Smooth muscle cell (in vitro differentiated cells): Measurements from ENCODE around the gene SIAH1. TPM values are rescaled to one million over a fixed set of nuclear protein-coding genes. Genes with fewer than 3 reads are reported as not detected.
A peak's percentile ranks its signal among the peaks of the same experiment; 100 is the strongest.
"Not testable (repeated sequence)": the region's sequence is repeated elsewhere in the genome, so short reads cannot be mapped to it uniquely, and the experiment has no call there.

ENCODE experiments used
- DNase-seq: peaks from one replicate; lab custom pipeline; 2025; ENCODE audit not compliant: unreplicated experiment; lab: John Stamatoyannopoulos, UW
- H2AFZ ChIP-seq: fragments of 200-600 bp; sonication (generic); 2 replicates; pipeline ENCODE4 v1.6.0; 2016; ENCODE audit warnings: antibody characterized with exemption, low read depth, mild to moderate bottlenecking
- H3F3A ChIP-seq: fragments of 200-600 bp; sonication (generic); 2 replicates; pipeline ENCODE4 v1.6.0; 2017; ENCODE audit warnings: antibody characterized with exemption, low read depth
- H3K27ac ChIP-seq: fragments of 200-600 bp; sonication (generic); 2 replicates; pipeline ENCODE4 v1.5.1; 2016; ENCODE audit warnings: low read depth, mild to moderate bottlenecking
- H3K27me3 ChIP-seq: fragments of 200-600 bp; sonication (generic); 2 replicates; pipeline ENCODE4 v1.6.1; 2016; ENCODE audit warnings: low read depth, mild to moderate bottlenecking
- H3K36me3 ChIP-seq: fragments of 200-600 bp; sonication (generic); 2 replicates; pipeline ENCODE4 v1.5.1; 2016; ENCODE audit warnings: low read depth
- H3K4me1 ChIP-seq: fragments of 200-600 bp; sonication (generic); 2 replicates; pipeline ENCODE4 v1.5.1; 2016; ENCODE audit warnings: low read depth
- H3K4me2 ChIP-seq: fragments of 200-600 bp; sonication (generic); 2 replicates; pipeline ENCODE4 v1.6.0; 2016; ENCODE audit warnings: mild to moderate bottlenecking
- H3K4me3 ChIP-seq: fragments of 200-600 bp; sonication (generic); 2 replicates; pipeline ENCODE4 v1.5.1; 2016; ENCODE audit warnings: mild to moderate bottlenecking
- H3K79me2 ChIP-seq: fragments of 200-600 bp; sonication (generic); 2 replicates; pipeline ENCODE4 v1.6.0; 2016; ENCODE audit warnings: low read depth, mild to moderate bottlenecking
- H3K9ac ChIP-seq: fragments of 200-600 bp; sonication (generic); 2 replicates; pipeline ENCODE4 v1.6.0; 2016; ENCODE audit warnings: low read depth
- H3K9me3 ChIP-seq: fragments of 200-600 bp; sonication (generic); replicated peaks from 2 replicates; pipeline ENCODE4 v1.5.1; 2016; ENCODE audit warnings: low read depth
- H4K20me1 ChIP-seq: fragments of 200-600 bp; sonication (generic); 2 replicates; pipeline ENCODE4 v1.6.0; 2016; ENCODE audit warnings: low read depth
- WGBS: methylation state at CpG from one replicate; pipeline ENCODE4 v1.1.7; 2016; ENCODE audit warnings: low lambda C conversion rate; 5-methylcytosine and 5-hydroxymethylcytosine counted together
- polyA plus RNA-seq: library from polyadenylated mRNA; unstranded; fragments of >200 nt; fragmentation: Nextera tagmentation; extraction: Ambion mirVana; gene quantifications from 2 replicates; pipeline ENCODE4 v1.2.1, GENCODE V29; 2016
- total RNA-seq: library from RNA; depleted of rRNA; stranded (reverse); fragments of >200 nt; gene quantifications from 2 replicates; pipeline ENCODE4 v1.2.3, GENCODE V29; 2014
- TF ChIP-seq, protein P1 (sequence below): fragments of 200-600 bp; sonication (generic); IDR thresholded peaks from 2 replicates; pipeline ENCODE4 v1.5.1; 2017; ENCODE audit warnings: borderline replicate concordance, mild to moderate bottlenecking, antibody characterized with exemption; ENCODE audit not compliant: insufficient read depth, poor library complexity, severe bottlenecking

SIAH1 gene
- total and polyA plus RNA-seq, 2 experiments from 2014 or later: 24.5 to 34.0 TPM

DNA sequence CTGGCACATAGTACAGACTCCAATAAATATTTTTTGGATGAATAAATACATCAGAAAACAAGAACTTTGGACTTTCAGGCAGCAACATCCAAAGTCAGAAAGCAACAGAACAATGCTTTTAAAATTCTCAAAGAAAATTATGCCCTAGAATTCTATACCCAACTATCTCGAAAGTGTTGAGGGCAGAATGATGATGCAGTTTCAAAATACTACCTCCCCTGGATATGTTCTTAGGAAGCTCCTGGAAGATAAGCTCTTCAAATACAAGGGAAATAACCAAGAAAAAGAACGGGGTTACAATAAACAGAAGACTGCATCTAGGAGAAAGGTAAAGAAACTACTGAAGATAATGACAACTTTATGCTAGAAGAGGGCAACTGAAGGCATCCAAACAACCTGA, 11.0 kb downstream of the SIAH1 start:
- Histone ChIP-seq H3K27ac (no peak overlapping the region), H3K4me2 (peak overlapping the region; percentile 8), H3K79me2 (peaks cover 100% of the 10 kb centered on the region), H2AFZ (no peak overlapping the region), H4K20me1 (peaks cover 100% of the 10 kb centered on the region), H3K4me3 (no peak overlapping the region), H3K36me3 (no peaks in the 10 kb centered on the region), H3F3A (peaks cover 3% of the 10 kb centered on the region), H3K27me3 (no peaks in the 10 kb centered on the region), H3K9me3 (no peaks in the 10 kb centered on the region), H3K9ac (no peak overlapping the region), H3K4me1 (peaks cover 11% of the 10 kb centered on the region)
- 84% methylated on average over 2 of the region's 2 CpGs for WGBS
- TF ChIP-seq, protein P1, sequence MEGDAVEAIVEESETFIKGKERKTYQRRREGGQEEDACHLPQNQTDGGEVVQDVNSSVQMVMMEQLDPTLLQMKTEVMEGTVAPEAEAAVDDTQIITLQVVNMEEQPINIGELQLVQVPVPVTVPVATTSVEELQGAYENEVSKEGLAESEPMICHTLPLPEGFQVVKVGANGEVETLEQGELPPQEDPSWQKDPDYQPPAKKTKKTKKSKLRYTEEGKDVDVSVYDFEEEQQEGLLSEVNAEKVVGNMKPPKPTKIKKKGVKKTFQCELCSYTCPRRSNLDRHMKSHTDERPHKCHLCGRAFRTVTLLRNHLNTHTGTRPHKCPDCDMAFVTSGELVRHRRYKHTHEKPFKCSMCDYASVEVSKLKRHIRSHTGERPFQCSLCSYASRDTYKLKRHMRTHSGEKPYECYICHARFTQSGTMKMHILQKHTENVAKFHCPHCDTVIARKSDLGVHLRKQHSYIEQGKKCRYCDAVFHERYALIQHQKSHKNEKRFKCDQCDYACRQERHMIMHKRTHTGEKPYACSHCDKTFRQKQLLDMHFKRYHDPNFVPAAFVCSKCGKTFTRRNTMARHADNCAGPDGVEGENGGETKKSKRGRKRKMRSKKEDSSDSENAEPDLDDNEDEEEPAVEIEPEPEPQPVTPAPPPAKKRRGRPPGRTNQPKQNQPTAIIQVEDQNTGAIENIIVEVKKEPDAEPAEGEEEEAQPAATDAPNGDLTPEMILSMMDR: no peak
- DNase-seq: no peak

DNA sequence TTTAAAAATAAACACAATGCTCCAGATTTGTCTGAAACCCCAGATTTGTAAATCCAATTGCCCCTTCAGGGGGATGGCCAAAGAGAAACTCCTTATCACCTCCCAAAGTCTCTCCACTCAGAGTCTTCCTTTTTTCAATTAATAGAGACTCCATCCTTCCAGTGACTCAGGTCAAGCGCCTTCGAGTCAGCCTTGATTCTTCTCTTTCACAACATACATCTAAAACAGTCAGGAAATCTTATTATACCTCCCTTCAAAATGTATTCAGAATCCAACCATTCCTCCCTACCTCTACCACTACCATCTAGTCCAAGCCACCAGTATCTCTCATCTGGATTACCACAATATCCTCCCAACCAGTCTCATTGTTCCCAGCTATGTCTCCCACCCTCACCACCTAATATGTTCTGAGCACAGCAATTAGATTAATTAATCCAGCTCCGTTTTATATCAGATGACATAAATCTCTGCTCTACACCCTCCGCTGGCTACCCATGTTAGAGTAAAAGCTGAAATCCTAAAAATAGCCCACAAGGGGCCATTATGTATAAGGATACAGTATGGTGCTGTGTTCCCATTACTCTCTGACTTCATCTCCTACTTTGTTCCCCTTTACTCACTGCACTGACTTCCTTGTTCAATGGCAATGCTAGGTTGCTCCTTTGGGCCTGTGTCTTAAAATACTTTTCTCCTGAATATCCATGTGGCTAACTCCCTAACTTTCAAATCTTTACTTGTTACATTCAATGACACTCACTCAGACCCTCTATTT, 11.8 kb downstream of the SIAH1 start:
- Histone ChIP-seq H4K20me1 (peaks cover 100% of the 10 kb centered on the region), H3K27me3 (no peaks in the 10 kb centered on the region), H3K4me3 (no peak overlapping the region), H2AFZ (no peak overlapping the region), H3K79me2 (peaks cover 100% of the 10 kb centered on the region), H3F3A (peaks cover 3% of the 10 kb centered on the region), H3K4me2 (no peak overlapping the region), H3K27ac (no peak overlapping the region), H3K9me3 (no peaks in the 10 kb centered on the region), H3K4me1 (peaks cover 7% of the 10 kb centered on the region), H3K9ac (no peak overlapping the region), H3K36me3 (no peaks in the 10 kb centered on the region)
- TF ChIP-seq, protein P1: no peak
- DNase-seq: no peak
- 90% methylated on average over 4 of the region's 4 CpGs for WGBS

DNA sequence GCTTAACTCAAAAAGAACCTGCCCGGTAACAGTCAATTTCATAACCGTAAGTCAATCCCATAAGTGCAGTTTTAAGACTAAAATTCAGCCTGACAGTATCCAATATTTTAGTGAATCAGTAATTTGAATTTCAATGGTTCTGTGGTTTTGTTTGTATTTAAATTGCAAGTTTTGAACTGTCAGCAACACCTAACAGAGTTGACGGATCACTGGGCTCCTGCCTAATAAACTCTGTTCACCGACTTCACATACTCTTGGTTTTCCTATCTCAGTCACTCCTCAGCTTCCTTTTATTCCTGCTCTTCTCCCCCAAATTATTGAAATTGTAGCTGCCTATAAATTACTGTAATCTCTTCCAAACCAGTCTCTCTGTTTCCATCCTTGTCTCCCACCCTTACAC, 12.5 kb downstream of the SIAH1 start:
- 80% methylated on average over 4 of the region's 4 CpGs for WGBS
- H3K36me3 ChIP-seq: no peaks in the 10 kb centered on the region
- no peak for DNase-seq
- TF ChIP-seq, protein P1: no peak
- no peak overlapping the region for H3K9ac ChIP-seq
- H3K4me2 ChIP-seq: no peak overlapping the region
- H3K27ac ChIP-seq: no peak overlapping the region
- no peaks in the 10 kb centered on the region for H3K9me3 ChIP-seq
- H3F3A ChIP-seq: peaks cover 4% of the 10 kb centered on the region
- no peaks in the 10 kb centered on the region for H3K27me3 ChIP-seq
- peaks cover 8% of the 10 kb centered on the region for H3K4me1 ChIP-seq
- no peak overlapping the region for H3K4me3 ChIP-seq
- H2AFZ ChIP-seq: no peak overlapping the region
- peaks cover 100% of the 10 kb centered on the region for H3K79me2 ChIP-seq
- peaks cover 100% of the 10 kb centered on the region for H4K20me1 ChIP-seq

DNA sequence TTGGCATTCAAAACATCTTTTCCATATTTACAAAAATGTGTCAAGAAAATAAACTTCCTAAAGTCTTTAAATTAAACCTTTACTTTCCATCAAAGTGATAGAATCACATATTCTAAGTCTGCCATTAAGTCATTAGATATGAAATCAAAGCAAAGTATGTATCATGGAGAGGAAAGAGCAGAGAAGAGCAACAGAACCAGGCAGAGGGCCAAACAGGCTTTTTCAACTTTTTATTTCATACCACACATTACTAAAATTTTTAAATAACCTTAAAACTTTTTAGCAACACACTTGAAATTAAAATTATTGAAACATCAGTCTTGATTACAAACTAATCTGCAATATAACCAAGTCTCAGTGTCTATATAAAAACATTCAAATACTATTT, 13.8 kb downstream of the SIAH1 start:
- Histone ChIP-seq H3K4me3 (no peak overlapping the region), H3K4me1 (peaks cover 22% of the 10 kb centered on the region), H3K4me2 (no peak overlapping the region), H3F3A (peaks cover 16% of the 10 kb centered on the region), H3K27ac (no peak overlapping the region), H4K20me1 (peaks cover 100% of the 10 kb centered on the region), H2AFZ (no peak overlapping the region), H3K27me3 (no peaks in the 10 kb centered on the region), H3K9me3 (no peaks in the 10 kb centered on the region), H3K79me2 (peaks cover 100% of the 10 kb centered on the region), H3K9ac (no peak overlapping the region), H3K36me3 (no peaks in the 10 kb centered on the region)
- DNase-seq: no peak
- TF ChIP-seq, protein P1: no peak

DNA sequence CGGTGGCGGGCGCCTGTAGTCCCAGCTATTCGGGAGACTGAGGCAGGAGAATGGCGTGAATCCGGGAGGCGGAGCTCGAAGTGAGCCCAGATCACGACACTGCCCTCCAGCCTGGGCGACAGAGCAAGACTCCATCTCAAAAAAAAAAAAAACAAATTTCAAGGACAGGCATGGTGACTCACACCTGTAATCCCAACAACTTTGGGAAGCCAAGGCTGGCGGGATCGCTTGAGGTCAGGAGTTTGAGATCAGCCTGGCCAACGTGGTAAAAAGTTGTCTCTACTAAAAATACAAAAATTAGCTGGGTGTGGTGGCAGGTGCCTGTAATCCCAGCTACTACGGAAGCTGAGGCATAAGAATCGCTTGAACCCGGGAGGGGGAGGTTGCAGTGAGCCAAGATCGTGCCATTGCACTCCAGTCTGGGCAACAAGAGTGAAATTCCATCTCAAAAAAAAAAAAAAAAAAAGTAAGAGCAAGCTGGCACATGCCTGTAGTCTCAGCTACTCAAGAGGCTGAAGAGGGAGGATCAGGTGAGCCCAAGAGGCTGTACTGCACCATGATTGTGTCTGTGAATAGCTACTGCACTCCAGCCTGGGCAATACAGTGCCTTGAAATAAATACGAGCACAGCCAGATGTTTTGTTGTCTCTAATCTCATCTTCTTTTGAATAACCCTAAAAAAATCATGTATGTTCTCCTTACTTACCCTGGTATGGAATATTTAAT, 14.4 kb downstream of the SIAH1 start:
- not testable (repeated sequence) for H3K36me3 ChIP-seq, DNase-seq, H3K27ac ChIP-seq, H2AFZ ChIP-seq, H3K27me3 ChIP-seq, H3K9ac ChIP-seq, H3K4me2 ChIP-seq, H3K4me3 ChIP-seq, H3K9me3 ChIP-seq
- Histone ChIP-seq H4K20me1 (peaks cover 98% of the 10 kb centered on the region), H3K79me2 (peaks cover 96% of the 10 kb centered on the region), H3K4me1 (peaks cover 23% of the 10 kb centered on the region), H3F3A (peaks cover 18% of the 10 kb centered on the region)
- WGBS: 96% methylated on average over 18 of the region's 18 CpGs
